GM12878 (cell line): Measurements from ENCODE around the gene C1QL1. TPM values are rescaled to one million over a fixed set of nuclear protein-coding genes. Genes with fewer than 3 reads are reported as not detected.

Source experiments
- ATAC-seq: fragments of 200-7000 bp; cut with Tn5 transposase; 3 replicates; pipeline ENCODE4 v1.9.1; 2020; ENCODE audit warnings: mild to moderate bottlenecking, moderate library complexity
- BruUV-seq: library from RNA; stranded (reverse); fragments of 400-500 nt; replicated peaks from 2 replicates; lab custom pipeline; 2021; lab: Mats Ljungman, UMichigan
- CTCF ChIA-PET: fragments of 300-600 bp; sonication (Branson Sonifier 250); formaldehyde crosslinking; extraction: SDS; loops from one replicate; lab custom pipeline; 2021; ENCODE audit warnings: inconsistent platforms; lab: Yijun Ruan, JAX
- POLR2A ChIA-PET: fragments of 350-600 bp; formaldehyde crosslinking; extraction: SDS; loops from one replicate; lab custom pipeline; 2021; ENCODE audit warnings: inconsistent platforms; lab: Charles Lee
- RAD21 ChIA-PET: fragments of 300-600 bp; sonication (Branson Sonifier 250); formaldehyde crosslinking; loops from one replicate; lab custom pipeline; 2023; ENCODE audit warnings: antibody characterized with exemption; ENCODE audit not compliant: unreplicated experiment; lab: Charles Lee
- SMC1A ChIA-PET: fragments of 300-600 bp; sonication (Branson Sonifier 250); formaldehyde crosslinking; loops from one replicate; lab custom pipeline; 2023; ENCODE audit not compliant: unreplicated experiment, uncharacterized antibody; lab: Charles Lee
- DNase-seq: peaks from one replicate; pipeline ENCODE4 v3.0.0-alpha.2; 2011; ENCODE audit warnings: low read depth, low spot score
- FAIRE-seq: peaks from 3 replicates; lab custom pipeline; 2011; peaks lifted over from hg19 to GRCh38; lab: Jason Lieb, UNC
- H2AFZ ChIP-seq: 2 replicates; pipeline ENCODE4 v1.6.0; 2011; ENCODE audit warnings: low read depth, low read length, control low read depth; ENCODE audit not compliant: control insufficient read depth
- H3K27ac ChIP-seq: 2 replicates; pipeline ENCODE4 v1.5.1; 2011; ENCODE audit warnings: control low read depth; ENCODE audit not compliant: control insufficient read depth, insufficient read depth
- H3K27me3 ChIP-seq, 2 experiments: replicated peaks in 1 of 2; 2 replicates each; pipeline versions ENCODE4 v1.6.0 to v1.6.1; 2011; ENCODE audit warnings: low read length in 1 of 2; ENCODE audit not compliant: control insufficient read depth in 2 of 2, insufficient read depth in 2 of 2
- H3K36me3 ChIP-seq, 2 experiments: 2 replicates each; pipeline ENCODE4 v1.5.1; 2011; ENCODE audit warnings: low read length in 1 of 2; ENCODE audit not compliant: control insufficient read depth in 2 of 2, insufficient read depth in 2 of 2
- H3K4me1 ChIP-seq: 2 replicates; pipeline ENCODE4 v1.6.1; 2011; ENCODE audit warnings: mild to moderate bottlenecking, low read length, moderate library complexity, mixed read lengths; ENCODE audit not compliant: control insufficient read depth, insufficient read depth
- H3K4me2 ChIP-seq: 2 replicates; pipeline ENCODE4 v1.6.0; 2011; ENCODE audit warnings: control low read depth; ENCODE audit not compliant: control insufficient read depth, insufficient read depth
- H3K4me3 ChIP-seq: fragments of 200-600 bp; sonication (generic); 2 replicates; pipeline ENCODE4 v1.5.1; 2016
- H3K79me2 ChIP-seq: 2 replicates; pipeline ENCODE4 v1.6.0; 2011; ENCODE audit warnings: low read length; ENCODE audit not compliant: control insufficient read depth, insufficient read depth
- H3K9ac ChIP-seq: 2 replicates; pipeline ENCODE4 v1.8.0; 2011; ENCODE audit warnings: low read length, control low read depth, mixed read lengths; ENCODE audit not compliant: control insufficient read depth, insufficient read depth
- H3K9me3 ChIP-seq: replicated peaks from 3 replicates; pipeline ENCODE4 v1.5.1; 2011; ENCODE audit warnings: mild to moderate bottlenecking, low read length; ENCODE audit not compliant: control insufficient read depth, insufficient read depth
- H4K20me1 ChIP-seq: 2 replicates; pipeline ENCODE4 v1.6.0; 2011; ENCODE audit not compliant: control insufficient read depth, insufficient read depth
- FOS ChIP-seq: IDR thresholded peaks from 3 replicates; pipeline ENCODE4 v1.6.1; 2011; ENCODE audit warnings: borderline replicate concordance; ENCODE audit not compliant: insufficient read length; ENCODE audit errors: extremely low read depth
- IKZF1 ChIP-seq: fragments of 450-650 bp; conservative IDR thresholded peaks from 2 replicates; pipeline ENCODE4 v1.6.1; 2017; ENCODE audit warnings: antibody characterized with exemption, mild to moderate bottlenecking
- POLR2A ChIP-seq: IDR thresholded peaks from 2 replicates; pipeline ENCODE4 v1.6.1; 2011; ENCODE audit warnings: low read depth, mild to moderate bottlenecking, low read length
- RAD21 ChIP-seq: IDR thresholded peaks from 2 replicates; pipeline ENCODE4 v1.6.1; 2011; ENCODE audit warnings: mild to moderate bottlenecking, low read depth, low read length, moderate library complexity; ENCODE audit not compliant: insufficient read depth
- SP1 ChIP-seq: IDR thresholded peaks from one replicate; pipeline ENCODE4 v1.6.1; 2011; ENCODE audit warnings: low read depth, low read length
- SREBF1 ChIP-seq: IDR thresholded peaks from 2 replicates; pipeline ENCODE4 v1.6.1; 2012; ENCODE audit warnings: mild to moderate bottlenecking, low read length
- SUPT20H ChIP-seq: IDR thresholded peaks from 2 replicates; pipeline ENCODE4 v1.6.1; 2011; ENCODE audit warnings: low read depth, mild to moderate bottlenecking, low read length, moderate library complexity, borderline replicate concordance; ENCODE audit not compliant: control insufficient read depth
- TCF7 ChIP-seq: IDR thresholded peaks from 2 replicates; pipeline ENCODE4 v1.6.1; 2014; ENCODE audit warnings: antibody characterized with exemption, borderline replicate concordance
- ZNF384 ChIP-seq: IDR thresholded peaks from 2 replicates; pipeline ENCODE4 v1.6.1; 2012; ENCODE audit warnings: low read depth, mild to moderate bottlenecking, low read length, improper control_type of control experiment, borderline replicate concordance
- WGBS: methylation state at CpG from one replicate; pipeline ENCODE4 v1.1.6; 2016; ENCODE audit warnings: low lambda C conversion rate; ENCODE audit not compliant: insufficient replicate concordance, insufficient coverage; ENCODE audit errors: missing lambda C conversion rate; 5-methylcytosine and 5-hydroxymethylcytosine counted together
- in situ Hi-C: fragments of 300-500 bp; cut with MboI; formaldehyde crosslinking; loops from 9 replicates; pipeline ENCODE4 v1.14.3; 2018; ENCODE audit warnings: mixed read lengths
- intact Hi-C: fragments of 100-400 bp; cut with micrococcal nuclease; formaldehyde crosslinking; loops from one replicate; pipeline ENCODE4 v1.14.2; 2022; ENCODE audit not compliant: unreplicated experiment
- polyA plus RNA-seq, 11 experiments: library from polyadenylated mRNA; depleted of rRNA in 4 of 11; unstranded in 6 of 11; stranded (reverse) in 5 of 11; fragments of >200 nt; fragmentation: Nextera tagmentation in 4 of 11; fragmentation: Illumina TruSeq in 1 of 11; extraction: Ambion mirVana in 4 of 11; extraction: Trizol in 1 of 11; gene quantifications; 1 replicate in 1 of 11; 2 replicates in 10 of 11; pipeline versions ENCODE4 v1.2.1 to v1.2.3, GENCODE V29; 2011 to 2016; ENCODE audit warnings: inconsistent platforms in 2 of 11, missing spikeins in 2 of 11, low read depth in 1 of 11
- total RNA-seq, 4 experiments: library from RNA; depleted of rRNA in 3 of 4; stranded (reverse); fragments of >200 nt in 3 of 4; fragmentation: Illumina TruSeq in 1 of 4; extraction: Trizol in 1 of 4; gene quantifications; 2 replicates each; pipeline versions ENCODE4 v1.2.1 to v1.2.3, GENCODE V29; 2013 to 2021
- TF ChIP-seq, protein P1 (sequence below): fragments of 450-650 bp; IDR thresholded peaks from 2 replicates; pipeline ENCODE4 v1.6.1; 2017; ENCODE audit warnings: borderline replicate concordance
- TF ChIP-seq, protein P2 (sequence below): IDR thresholded peaks from 2 replicates; pipeline ENCODE4 v1.6.1; 2012; ENCODE audit warnings: low read length, inconsistent platforms
- TF ChIP-seq, protein P3 (sequence below): fragments of 450-650 bp; IDR thresholded peaks from 2 replicates; pipeline ENCODE4 v1.6.1; 2018; ENCODE audit warnings: mild to moderate bottlenecking, low read depth, moderate library complexity; ENCODE audit not compliant: partially characterized antibody
- TF ChIP-seq, protein P4 (sequence below): IDR thresholded peaks from 2 replicates; pipeline ENCODE4 v1.6.1; 2012; ENCODE audit warnings: low read depth, low read length, improper control_type of control experiment

Gene C1QL1
- total and polyA plus RNA-seq, 10 of the 15 experiments (the other 5 are each of a cell fraction or from before 2014, with no cell fraction given) = not detected

DNA sequence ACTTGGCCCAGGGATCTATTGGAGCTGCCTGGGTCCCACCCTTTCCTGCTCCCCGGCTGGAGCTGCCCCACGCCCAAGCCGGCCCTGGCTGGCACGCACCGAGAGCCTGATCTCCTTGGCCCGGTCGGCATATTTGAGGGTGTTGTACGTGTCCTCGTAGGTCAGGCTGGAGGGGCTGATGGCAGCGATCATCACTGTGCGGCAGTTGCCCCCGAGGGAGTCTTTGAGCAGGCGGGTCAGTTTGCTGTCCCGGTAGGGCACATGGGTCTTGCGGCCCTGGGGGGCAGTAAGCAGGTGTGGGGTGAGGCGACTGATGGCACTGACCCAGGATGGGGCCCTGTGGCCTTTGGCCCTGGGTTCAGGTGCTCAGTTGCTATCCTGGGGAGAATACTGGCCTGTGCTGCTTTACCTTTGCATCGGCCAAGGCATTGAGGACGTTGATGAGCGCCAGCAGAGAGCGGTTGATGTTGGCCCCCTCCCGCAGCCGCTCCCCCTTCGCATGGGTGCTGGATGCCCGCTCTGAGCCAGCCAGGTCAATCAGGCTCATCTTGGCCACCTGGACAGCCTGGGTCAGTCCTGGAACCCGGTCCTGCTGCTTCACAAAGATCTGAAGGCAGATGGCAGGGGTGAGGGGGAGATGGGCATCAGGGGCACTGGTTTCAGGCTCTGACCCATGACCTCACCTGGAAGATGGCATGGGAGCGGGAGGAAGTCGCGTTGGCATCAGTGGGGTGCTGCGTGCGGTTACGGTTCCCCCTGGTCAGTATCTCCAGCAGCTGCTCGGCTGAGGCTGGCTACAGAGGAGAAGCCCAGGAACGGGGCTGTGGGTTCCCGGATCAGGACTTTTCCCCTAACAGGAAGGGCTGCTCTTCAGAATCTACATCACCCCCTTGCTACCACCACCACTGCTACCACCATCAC lies 34.0 kb downstream of the C1QL1 start:
- Histone ChIP-seq H3K27ac (no peak overlapping the region), H2AFZ (no peak overlapping the region), H3K9me3 (no peaks in the 10 kb centered on the region; the same call in 1 of the 3 replicates), H3K4me2 (no peak overlapping the region), H3K79me2 (peaks cover 3% of the 10 kb centered on the region), H3K4me3 (no peak overlapping the region), H3K36me3 (peaks cover 26 to 48% of the 10 kb centered on the region in 2 experiments), H3K27me3 (no peaks in the 10 kb centered on the region), H3K4me1 (no peaks in the 10 kb centered on the region), H3K9ac (no peak overlapping the region), H4K20me1 (no peaks in the 10 kb centered on the region)
- ChIA-PET POLR2A (no interaction called here), RAD21 (no interaction called here), CTCF (interaction anchor here (0.6 to 1.6 kb wide), 2 partner anchors 14 to 123 kb away, joined by 3 to 4 read pairs; no protein-coding TSS in a partner anchor), SMC1A (no interaction called here)
- TF ChIP-seq FOS (no peak), ZNF384 (no peak), RAD21 (no peak), TCF7 (no peak), SUPT20H (no peak), SP1 (no peak), SREBF1 (no peak), POLR2A (no peak), IKZF1 (no peak)
- TF ChIP-seq, protein P1, sequence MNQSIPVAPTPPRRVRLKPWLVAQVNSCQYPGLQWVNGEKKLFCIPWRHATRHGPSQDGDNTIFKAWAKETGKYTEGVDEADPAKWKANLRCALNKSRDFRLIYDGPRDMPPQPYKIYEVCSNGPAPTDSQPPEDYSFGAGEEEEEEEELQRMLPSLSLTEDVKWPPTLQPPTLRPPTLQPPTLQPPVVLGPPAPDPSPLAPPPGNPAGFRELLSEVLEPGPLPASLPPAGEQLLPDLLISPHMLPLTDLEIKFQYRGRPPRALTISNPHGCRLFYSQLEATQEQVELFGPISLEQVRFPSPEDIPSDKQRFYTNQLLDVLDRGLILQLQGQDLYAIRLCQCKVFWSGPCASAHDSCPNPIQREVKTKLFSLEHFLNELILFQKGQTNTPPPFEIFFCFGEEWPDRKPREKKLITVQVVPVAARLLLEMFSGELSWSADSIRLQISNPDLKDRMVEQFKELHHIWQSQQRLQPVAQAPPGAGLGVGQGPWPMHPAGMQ = no peak
- TF ChIP-seq, protein P2, sequence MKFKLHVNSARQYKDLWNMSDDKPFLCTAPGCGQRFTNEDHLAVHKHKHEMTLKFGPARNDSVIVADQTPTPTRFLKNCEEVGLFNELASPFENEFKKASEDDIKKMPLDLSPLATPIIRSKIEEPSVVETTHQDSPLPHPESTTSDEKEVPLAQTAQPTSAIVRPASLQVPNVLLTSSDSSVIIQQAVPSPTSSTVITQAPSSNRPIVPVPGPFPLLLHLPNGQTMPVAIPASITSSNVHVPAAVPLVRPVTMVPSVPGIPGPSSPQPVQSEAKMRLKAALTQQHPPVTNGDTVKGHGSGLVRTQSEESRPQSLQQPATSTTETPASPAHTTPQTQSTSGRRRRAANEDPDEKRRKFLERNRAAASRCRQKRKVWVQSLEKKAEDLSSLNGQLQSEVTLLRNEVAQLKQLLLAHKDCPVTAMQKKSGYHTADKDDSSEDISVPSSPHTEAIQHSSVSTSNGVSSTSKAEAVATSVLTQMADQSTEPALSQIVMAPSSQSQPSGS = no peak
- TF ChIP-seq, protein P3, sequence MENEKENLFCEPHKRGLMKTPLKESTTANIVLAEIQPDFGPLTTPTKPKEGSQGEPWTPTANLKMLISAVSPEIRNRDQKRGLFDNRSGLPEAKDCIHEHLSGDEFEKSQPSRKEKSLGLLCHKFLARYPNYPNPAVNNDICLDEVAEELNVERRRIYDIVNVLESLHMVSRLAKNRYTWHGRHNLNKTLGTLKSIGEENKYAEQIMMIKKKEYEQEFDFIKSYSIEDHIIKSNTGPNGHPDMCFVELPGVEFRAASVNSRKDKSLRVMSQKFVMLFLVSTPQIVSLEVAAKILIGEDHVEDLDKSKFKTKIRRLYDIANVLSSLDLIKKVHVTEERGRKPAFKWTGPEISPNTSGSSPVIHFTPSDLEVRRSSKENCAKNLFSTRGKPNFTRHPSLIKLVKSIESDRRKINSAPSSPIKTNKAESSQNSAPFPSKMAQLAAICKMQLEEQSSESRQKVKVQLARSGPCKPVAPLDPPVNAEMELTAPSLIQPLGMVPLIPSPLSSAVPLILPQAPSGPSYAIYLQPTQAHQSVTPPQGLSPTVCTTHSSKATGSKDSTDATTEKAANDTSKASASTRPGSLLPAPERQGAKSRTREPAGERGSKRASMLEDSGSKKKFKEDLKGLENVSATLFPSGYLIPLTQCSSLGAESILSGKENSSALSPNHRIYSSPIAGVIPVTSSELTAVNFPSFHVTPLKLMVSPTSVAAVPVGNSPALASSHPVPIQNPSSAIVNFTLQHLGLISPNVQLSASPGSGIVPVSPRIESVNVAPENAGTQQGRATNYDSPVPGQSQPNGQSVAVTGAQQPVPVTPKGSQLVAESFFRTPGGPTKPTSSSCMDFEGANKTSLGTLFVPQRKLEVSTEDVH = no peak
- TF ChIP-seq, protein P4, sequence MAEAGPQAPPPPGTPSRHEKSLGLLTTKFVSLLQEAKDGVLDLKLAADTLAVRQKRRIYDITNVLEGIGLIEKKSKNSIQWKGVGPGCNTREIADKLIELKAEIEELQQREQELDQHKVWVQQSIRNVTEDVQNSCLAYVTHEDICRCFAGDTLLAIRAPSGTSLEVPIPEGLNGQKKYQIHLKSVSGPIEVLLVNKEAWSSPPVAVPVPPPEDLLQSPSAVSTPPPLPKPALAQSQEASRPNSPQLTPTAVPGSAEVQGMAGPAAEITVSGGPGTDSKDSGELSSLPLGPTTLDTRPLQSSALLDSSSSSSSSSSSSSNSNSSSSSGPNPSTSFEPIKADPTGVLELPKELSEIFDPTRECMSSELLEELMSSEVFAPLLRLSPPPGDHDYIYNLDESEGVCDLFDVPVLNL = no peak
- in situ Hi-C loops (no loop called here), intact Hi-C loops (no loop called here)
- FAIRE-seq (no peak), DNase-seq (no peak), ATAC-seq (no peak)
- WGBS = 98% methylated on average over 34 of the region's 34 CpGs
- BruUV-seq = no TSS peak
